Stimulated activated naive CD4-positive, alpha-beta T cell treated with Interleukin-2 at 50 U/mL for 16 hours (primary cell): ENCODE results near the gene LAMB4.

Experiments
- DNase-seq: peaks from one replicate; lab custom pipeline; 2025; lab: John Stamatoyannopoulos, UW

The LAMB4 gene

GRCh38 chr7:108130261-108130660 is at the start of gene LAMB4:
Gene LAMB4, minus strand, starts transcription at chr7:108130361. Its CDS starts 7,197 bp downstream, at chr7:108123164.
- no peak for DNase-seq

- no peak for DNase-seq
Measured at GRCh38 chr7:108178398-108178797, 48.2 kb upstream of the LAMB4 start.

GRCh38 chr7:108171164-108171563 is 41.0 kb upstream of the LAMB4 start:
- no peak for DNase-seq

GRCh38 chr7:108170251-108170650 is 40.1 kb upstream of the LAMB4 start:
- no peak for DNase-seq

- no peak for DNase-seq
Measured at GRCh38 chr7:108167460-108167859, 37.3 kb upstream of the LAMB4 start.

GRCh38 chr7:108166687-108167086 is 36.5 kb upstream of the LAMB4 start:
- DNase-seq, result no peak

GRCh38 chr7:108165723-108166122 is 35.6 kb upstream of the LAMB4 start:
- no peak for DNase-seq

GRCh38 chr7:108164946-108165345 is 34.8 kb upstream of the LAMB4 start:
- no peak for DNase-seq

GRCh38 chr7:108164342-108164741 is 34.2 kb upstream of the LAMB4 start:
- no peak for DNase-seq

GRCh38 chr7:108158776-108159175 is 28.6 kb upstream of the LAMB4 start:
- no peak for DNase-seq

- DNase-seq, result no peak
Measured at GRCh38 chr7:108157606-108158335, 27.6 kb upstream of the LAMB4 start.

GRCh38 chr7:108156897-108157605 is 26.9 kb upstream of the LAMB4 start:
- DNase-seq, result no peak

GRCh38 chr7:108152198-108152597 is 22.0 kb upstream of the LAMB4 start:
- DNase-seq, result no peak

GRCh38 chr7:108149908-108150307 is 19.7 kb upstream of the LAMB4 start:
- no peak for DNase-seq

- DNase-seq, result no peak
Measured at GRCh38 chr7:108149119-108149518, 19.0 kb upstream of the LAMB4 start.

- no peak for DNase-seq
Measured at GRCh38 chr7:108147031-108147563, 16.9 kb upstream of the LAMB4 start.

- DNase-seq, result peak; percentile 3
Measured at GRCh38 chr7:108146070-108146842, 16.1 kb upstream of the LAMB4 start.

- DNase-seq, result no peak
Measured at GRCh38 chr7:108145401-108145800, 15.2 kb upstream of the LAMB4 start.

- DNase-seq, result no peak
Measured at GRCh38 chr7:108144931-108145330, 14.8 kb upstream of the LAMB4 start.

- DNase-seq, result no peak
Measured at GRCh38 chr7:108143658-108144420, 13.7 kb upstream of the LAMB4 start.

GRCh38 chr7:108142675-108143259 is 12.6 kb upstream of the LAMB4 start:
- DNase-seq, result no peak
